ENCODE data around the gene GRWD1.

GRWD1 gene

DNA sequence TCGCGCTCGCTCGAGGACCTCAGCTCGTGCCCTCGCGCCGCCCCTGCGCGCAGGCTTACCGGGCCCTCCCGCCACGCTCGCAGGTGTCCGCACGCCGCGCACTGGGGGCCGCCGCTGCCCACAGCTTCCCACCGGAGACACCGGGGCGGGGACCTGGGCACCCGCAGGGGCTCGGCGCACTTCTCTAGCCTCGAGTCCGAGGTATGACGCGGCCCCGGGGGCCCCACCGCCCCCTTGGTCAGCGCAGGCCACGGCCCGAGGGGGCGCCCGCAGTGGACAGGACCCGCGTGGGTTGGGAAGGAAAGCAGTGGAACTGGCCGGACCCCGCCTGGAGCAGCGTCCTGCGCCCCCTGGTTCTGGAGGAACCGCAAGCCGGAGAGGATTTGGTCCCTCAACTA is 2.1 kb upstream of the GRWD1 start:
- H3K9me3 Mint-ChIP-seq, result no peaks in the 10 kb centered on the region
- DNase-seq (ENCODE audit: low spot score in 2 of 2) (no peak), ATAC-seq (ENCODE audit: low read depth) (no peak)
- peaks cover 11% of the 10 kb centered on the region for H3K36me3 Mint-ChIP-seq
- no peak overlapping the region for H3K27ac Mint-ChIP-seq
- H3K27me3 Mint-ChIP-seq, result peaks cover 15% of the 10 kb centered on the region
- H3K4me1 Mint-ChIP-seq, result peaks cover 25% of the 10 kb centered on the region
- H3K4me3 Mint-ChIP-seq, result no peak overlapping the region

DNA sequence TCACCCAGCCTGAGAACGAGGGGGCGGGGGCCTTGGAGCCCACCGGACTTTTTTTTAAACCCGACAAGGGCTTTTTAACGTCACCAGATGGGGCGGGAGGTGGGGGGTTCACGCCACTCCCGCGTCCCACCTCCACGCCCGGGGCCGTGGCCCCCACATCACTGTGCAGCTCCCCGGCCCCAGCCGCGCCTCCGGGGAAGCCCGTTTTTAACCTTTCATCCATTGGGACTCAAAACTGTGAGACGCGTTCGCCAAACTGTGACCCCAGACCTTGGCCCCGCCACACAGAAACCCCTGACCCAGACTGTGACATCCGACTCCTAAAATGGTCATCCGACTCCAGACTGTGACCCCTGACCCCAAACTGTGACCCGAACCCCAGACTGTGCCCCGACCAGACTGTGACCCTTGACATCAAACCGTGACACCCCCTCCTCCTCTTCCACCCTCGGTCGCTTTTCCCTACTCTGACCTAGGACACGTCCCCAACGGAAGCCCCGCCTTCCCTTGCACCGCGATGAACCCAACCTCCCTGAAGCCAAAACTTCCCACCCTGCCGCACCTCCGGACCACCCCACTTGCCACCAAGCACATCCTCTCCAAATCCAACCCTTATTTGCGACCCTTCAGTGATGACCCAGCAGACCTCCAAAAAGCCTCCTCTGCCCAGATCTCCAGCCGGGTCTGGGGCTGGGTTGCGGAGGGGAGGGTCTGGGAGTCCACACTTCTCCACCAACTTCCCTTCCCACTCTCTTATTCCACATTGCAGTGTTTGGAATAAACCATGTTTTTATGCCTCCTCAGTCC is 1.5 kb upstream of the GRWD1 start:
- DNase-seq (ENCODE audit: low spot score in 2 of 2) (no peak), ATAC-seq (ENCODE audit: low read depth) (no peak)
- Mint-ChIP-seq H3K36me3 (peaks cover 15% of the 10 kb centered on the region), H3K27ac (peak overlapping the region; percentile 96), H3K27me3 (peaks cover 15% of the 10 kb centered on the region), H3K4me3 (peak overlapping the region; percentile 91), H3K4me1 (peaks cover 27% of the 10 kb centered on the region), H3K9me3 (no peaks in the 10 kb centered on the region)

DNA sequence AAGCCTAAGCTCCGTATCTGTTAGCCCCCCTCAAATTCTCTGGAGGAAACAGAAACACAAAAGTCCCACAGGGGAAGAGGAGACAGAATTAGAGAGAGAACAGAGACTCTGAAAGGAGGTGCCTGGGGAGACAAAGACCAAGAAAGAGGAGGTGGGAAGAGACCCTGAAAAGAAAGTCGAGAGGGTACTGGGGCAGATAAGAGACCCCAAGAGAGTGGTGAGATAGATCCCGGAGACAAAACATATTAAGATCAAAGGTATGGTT is 915 bp upstream of the GRWD1 start:
- Mint-ChIP-seq H3K27me3 (peaks cover 15% of the 10 kb centered on the region), H3K4me3 (peak overlapping the region; percentile 91), H3K36me3 (peaks cover 15% of the 10 kb centered on the region), H3K4me1 (peaks cover 27% of the 10 kb centered on the region), H3K27ac (peak overlapping the region; percentile 96), H3K9me3 (no peaks in the 10 kb centered on the region)
- DNase-seq (ENCODE audit: low spot score in 2 of 2), result no peak
- ATAC-seq (ENCODE audit: low read depth), result no peak

DNA sequence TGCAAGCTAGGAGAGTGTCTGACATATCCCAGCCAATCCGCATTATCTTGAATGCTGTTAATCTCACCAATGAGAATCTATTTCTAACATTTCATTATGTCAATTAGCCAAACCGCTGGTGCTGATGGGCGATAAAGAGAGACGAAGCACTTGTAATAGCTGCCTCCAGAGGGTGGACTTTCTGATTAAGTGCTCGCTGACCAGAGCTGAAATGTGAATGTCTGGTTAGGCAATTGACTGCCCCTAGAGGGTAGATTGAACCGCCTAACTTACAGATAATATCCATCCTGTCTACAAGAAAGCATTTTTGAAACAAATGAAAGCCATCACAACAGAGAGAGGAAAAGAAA is 552 bp upstream of the GRWD1 start:
- ATAC-seq (ENCODE audit: low read depth), result peak; percentile 33
- peak overlapping the region; percentile 96 for H3K27ac Mint-ChIP-seq
- H3K27me3 Mint-ChIP-seq, result peaks cover 15% of the 10 kb centered on the region
- no peak for DNase-seq (ENCODE audit: low spot score in 2 of 2)
- no peaks in the 10 kb centered on the region for H3K9me3 Mint-ChIP-seq
- H3K4me1 Mint-ChIP-seq, result peaks cover 27% of the 10 kb centered on the region
- H3K36me3 Mint-ChIP-seq, result peaks cover 15% of the 10 kb centered on the region
- peak overlapping the region; percentile 91 for H3K4me3 Mint-ChIP-seq

DNA sequence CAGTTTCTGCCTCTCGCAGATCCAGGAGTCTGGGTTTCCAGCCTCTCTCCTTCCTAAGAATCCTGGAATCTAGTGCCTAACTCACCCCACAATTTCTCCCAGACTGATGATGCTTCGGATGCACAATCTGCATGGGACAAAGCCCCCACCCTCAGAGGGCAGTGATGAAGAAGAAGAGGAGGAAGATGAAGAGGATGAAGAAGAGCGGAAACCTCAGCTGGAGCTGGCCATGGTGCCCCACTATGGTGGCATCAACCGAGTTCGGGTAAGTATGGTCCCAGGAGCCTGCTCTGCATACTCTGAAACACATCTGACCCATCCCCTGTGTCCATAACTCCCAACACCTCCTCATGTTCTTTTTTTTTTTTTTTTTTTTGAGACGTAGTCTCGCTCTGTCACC is 796 bp downstream of the GRWD1 start:
- H3K4me1 Mint-ChIP-seq, result peaks cover 27% of the 10 kb centered on the region
- no peaks in the 10 kb centered on the region for H3K9me3 Mint-ChIP-seq
- peak overlapping the region; percentile 96 for H3K27ac Mint-ChIP-seq
- DNase-seq (ENCODE audit: low spot score in 2 of 2) (no peak), ATAC-seq (ENCODE audit: low read depth) (no peak)
- H3K4me3 Mint-ChIP-seq, result peak overlapping the region; percentile 91
- peaks cover 17% of the 10 kb centered on the region for H3K36me3 Mint-ChIP-seq
- H3K27me3 Mint-ChIP-seq, result peaks cover 15% of the 10 kb centered on the region

DNA sequence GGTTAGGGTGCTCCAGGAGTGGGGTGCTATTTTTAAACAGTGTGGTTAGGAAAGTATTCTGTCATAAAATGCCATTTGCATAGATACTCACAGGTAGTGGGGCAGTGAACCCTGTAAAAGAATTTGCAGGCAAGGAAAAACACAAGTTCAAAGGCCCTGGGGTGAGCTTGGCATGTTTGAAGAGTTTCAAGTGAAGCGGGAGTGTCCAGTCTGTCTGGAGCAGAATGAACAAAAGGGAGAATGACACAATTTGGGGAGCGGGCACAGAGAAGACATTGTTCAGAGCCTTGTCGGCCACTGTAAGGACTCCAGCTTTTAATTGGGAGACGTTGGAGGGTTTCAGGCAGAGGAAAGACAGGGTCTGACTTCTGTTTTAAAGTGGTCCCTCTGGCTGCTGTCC is 2.8 kb downstream of the GRWD1 start:
- Mint-ChIP-seq H3K36me3 (peaks cover 17% of the 10 kb centered on the region), H3K27ac (no peak overlapping the region), H3K4me3 (no peak overlapping the region)

DNA sequence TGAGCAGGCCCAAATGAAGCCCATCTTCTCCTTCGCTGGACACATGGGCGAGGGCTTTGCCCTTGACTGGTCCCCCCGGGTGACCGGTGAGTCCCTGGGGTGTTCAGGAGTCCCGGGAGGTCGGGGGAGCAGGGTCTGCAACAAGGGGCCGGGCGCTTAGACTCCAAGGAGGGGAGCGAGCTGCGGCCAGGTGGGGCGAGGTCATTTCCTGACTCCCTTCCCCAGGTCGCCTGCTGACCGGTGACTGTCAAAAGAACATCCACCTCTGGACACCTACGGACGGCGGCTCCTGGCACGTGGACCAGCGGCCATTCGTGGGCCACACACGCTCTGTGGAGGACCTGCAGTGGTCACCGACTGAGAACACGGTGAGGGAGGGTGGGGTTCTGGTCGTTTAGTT is 4.7 kb downstream of the GRWD1 start:
- no peak for ATAC-seq (ENCODE audit: low read depth)
- Mint-ChIP-seq H3K36me3 (peaks cover 29% of the 10 kb centered on the region), H3K4me1 (peaks cover 19% of the 10 kb centered on the region), H3K4me3 (no peak overlapping the region), H3K27ac (no peak overlapping the region), H3K9me3 (no peaks in the 10 kb centered on the region), H3K27me3 (no peaks in the 10 kb centered on the region)
- DNase-seq (ENCODE audit: low spot score in 2 of 2), result no peak

More for the DNA sequence above, 2.8 kb downstream of the GRWD1 start:
- Mint-ChIP-seq H3K4me1 (peaks cover 25% of the 10 kb centered on the region), H3K9me3 (no peaks in the 10 kb centered on the region), H3K27me3 (peaks cover 7% of the 10 kb centered on the region)
- DNase-seq (ENCODE audit: low spot score in 2 of 2) (no peak), ATAC-seq (ENCODE audit: low read depth) (no peak)

DNA sequence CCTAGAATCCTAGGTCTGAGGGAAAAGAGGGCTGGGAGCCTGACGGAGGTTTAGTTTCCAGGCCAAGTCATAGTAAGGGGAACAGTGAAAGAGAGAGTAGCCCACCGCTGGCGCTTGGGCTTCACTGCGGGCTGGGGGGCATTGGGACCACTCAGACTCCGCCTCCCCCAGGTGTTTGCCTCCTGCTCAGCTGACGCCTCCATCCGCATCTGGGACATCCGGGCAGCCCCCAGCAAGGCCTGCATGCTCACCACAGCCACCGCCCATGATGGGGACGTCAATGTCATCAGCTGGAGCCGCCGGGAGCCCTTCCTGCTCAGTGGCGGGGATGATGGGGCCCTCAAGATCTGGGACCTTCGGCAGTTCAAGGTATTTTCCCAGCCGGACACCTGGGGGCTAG is 5.1 kb downstream of the GRWD1 start:
- peaks cover 17% of the 10 kb centered on the region for H3K4me1 Mint-ChIP-seq
- no peak overlapping the region for H3K27ac Mint-ChIP-seq
- H3K36me3 Mint-ChIP-seq, result peaks cover 29% of the 10 kb centered on the region
- no peaks in the 10 kb centered on the region for H3K9me3 Mint-ChIP-seq
- no peak overlapping the region for H3K4me3 Mint-ChIP-seq
- H3K27me3 Mint-ChIP-seq, result no peaks in the 10 kb centered on the region
- DNase-seq (ENCODE audit: low spot score in 2 of 2) (no peak), ATAC-seq (ENCODE audit: low read depth) (no peak)

DNA sequence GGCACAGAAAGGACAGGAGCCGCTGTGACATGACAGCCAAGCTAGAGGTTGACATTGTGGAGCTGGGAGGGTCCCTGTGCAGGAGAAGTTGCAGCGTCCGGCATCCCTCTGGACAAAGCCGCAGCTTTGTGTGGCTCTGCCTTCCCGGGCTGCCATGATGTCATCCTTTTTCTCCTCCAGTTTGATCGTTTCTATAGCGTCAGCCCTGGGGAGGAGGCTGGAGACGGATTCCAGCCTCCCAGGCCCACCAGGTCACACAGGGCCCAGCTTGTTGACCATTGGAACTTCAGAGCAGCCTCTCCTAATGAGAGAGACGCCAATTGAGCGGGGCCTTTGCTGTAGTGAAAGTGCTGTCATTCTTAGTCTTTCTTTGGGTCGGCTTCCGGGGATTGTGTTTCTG is 5.8 kb downstream of the GRWD1 start:
- no peak overlapping the region for H3K27ac Mint-ChIP-seq
- H3K36me3 Mint-ChIP-seq, result peaks cover 29% of the 10 kb centered on the region
- no peak for ATAC-seq (ENCODE audit: low read depth)
- peaks cover 16% of the 10 kb centered on the region for H3K4me1 Mint-ChIP-seq
- no peak for DNase-seq (ENCODE audit: low spot score in 2 of 2)
- no peaks in the 10 kb centered on the region for H3K9me3 Mint-ChIP-seq
- H3K27me3 Mint-ChIP-seq, result no peaks in the 10 kb centered on the region
- no peak overlapping the region for H3K4me3 Mint-ChIP-seq

DNA sequence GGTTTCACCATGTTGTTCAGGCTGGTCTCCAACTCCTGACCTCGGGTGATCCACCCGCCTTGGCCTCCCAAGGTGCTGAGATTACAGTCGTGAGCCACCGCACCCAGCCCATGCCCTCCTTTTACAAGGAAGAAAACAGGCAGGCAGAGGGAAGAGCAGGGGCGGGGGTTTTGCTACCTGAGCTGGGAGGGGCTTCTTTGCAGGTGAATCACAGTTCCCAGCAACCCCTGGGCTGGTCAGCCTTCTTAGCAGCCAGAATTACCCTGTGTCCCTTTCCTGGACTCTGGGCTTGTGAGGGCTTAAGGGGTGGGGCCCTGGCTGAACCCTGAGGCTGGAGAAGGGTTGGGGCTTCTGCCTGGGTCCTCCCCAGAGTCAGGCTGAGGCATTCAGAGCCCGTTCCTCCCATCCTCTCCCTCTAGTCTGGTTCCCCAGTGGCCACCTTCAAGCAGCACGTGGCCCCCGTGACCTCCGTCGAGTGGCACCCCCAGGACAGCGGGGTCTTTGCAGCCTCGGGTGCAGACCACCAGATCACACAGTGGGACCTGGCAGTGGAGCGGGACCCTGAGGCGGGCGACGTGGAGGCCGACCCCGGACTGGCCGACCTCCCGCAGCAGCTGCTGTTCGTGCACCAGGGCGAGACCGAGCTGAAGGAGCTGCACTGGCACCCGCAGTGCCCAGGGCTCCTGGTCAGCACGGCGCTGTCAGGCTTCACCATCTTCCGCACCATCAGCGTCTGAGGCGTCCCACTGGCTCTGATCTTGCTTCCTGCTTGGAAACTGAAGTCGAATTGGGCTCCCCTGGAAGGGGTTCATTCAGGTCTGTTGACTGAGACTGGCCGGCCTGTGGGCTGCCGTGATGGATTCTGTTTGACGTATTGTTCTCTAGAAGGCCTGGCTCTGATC is 6.8 kb downstream of the GRWD1 start:
- Mint-ChIP-seq H3K36me3 (peaks cover 31% of the 10 kb centered on the region), H3K27ac (no peak overlapping the region), H3K4me1 (peaks cover 16% of the 10 kb centered on the region), H3K4me3 (no peak overlapping the region), H3K9me3 (no peaks in the 10 kb centered on the region), H3K27me3 (no peaks in the 10 kb centered on the region)
- DNase-seq (ENCODE audit: low spot score in 2 of 2) (no peak), ATAC-seq (ENCODE audit: low read depth) (no peak)

DNA sequence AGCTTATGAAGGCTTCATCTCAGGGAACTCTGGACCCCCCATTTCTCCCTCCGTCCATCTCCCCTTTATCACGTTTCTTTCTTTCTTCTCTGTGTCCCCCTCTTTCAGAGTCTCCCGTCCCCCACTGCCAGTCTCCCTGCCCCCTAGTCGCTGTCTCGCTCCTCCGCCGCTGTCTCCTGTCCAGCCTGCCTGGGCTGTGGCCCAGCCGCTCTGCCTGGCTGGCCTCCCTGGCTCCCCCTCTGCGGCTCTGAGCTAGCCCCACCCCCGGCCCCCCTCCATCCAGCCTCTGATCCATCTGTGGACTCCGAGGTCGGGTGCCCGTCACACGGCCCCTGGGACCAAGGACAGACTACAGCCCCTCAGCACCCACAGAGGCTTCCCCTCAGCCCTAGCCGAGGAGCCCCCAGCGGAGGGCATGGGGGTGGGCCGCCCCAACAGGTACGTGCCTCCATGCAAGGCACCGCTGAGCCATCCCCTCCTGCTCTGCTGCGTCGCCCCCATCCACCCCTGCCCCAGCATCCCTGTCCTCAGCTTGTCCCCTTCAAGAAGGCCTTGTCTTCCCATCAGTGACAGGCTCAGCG is 8.5 kb downstream of the GRWD1 start:
- DNase-seq (ENCODE audit: low spot score in 2 of 2) (no peak), ATAC-seq (ENCODE audit: low read depth) (no peak)
- Mint-ChIP-seq H3K9me3 (no peaks in the 10 kb centered on the region), H3K4me1 (peaks cover 9% of the 10 kb centered on the region), H3K27me3 (no peaks in the 10 kb centered on the region), H3K36me3 (peaks cover 20% of the 10 kb centered on the region), H3K4me3 (no peak overlapping the region), H3K27ac (peak overlapping the region; percentile 33)

DNA sequence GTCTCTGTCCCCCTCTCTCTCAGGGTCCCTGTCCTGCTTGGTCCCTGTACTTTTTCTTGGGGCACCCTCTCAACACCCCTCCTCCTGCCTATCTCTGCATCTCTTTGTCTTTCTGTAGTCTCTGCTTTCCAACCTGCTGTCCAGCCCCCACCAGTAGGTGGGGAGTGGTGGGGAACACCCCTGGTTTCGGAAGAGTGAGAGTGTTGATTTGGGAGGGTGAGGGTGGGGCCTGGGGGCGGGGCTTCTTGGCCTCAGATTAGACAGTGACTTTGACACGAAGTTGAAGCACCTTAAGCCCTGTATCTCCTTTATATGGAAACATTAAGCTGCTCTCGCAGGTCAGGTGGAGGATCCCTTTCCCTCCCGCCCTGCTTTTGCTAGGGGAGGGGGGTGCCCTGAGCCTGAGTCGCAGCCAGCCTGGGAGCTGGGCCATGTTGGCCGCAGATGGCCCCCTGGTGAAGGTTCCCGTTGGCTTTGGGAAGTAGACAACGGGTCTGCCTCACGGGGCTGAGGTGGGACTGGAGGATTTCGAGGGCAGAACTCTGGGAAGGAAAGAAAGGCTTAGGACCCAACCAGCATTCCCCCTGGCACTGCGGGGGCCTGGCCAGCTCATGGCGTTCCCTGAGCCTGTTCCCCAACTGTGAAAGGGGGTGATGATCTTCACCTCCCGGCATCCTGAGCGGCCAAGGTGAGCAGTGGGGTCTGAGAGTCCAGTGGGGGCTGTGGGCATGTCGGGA is 9.6 kb downstream of the GRWD1 start, which contains the start of gene KCNJ14:
Gene KCNJ14 (plus strand): TSS at position 404 of the 737 bp plus-strand sequence. CDS start 6,151 bp downstream, outside the sequence.
- no peak for ATAC-seq (ENCODE audit: low read depth)
- Mint-ChIP-seq H3K4me3 (no peak within 1 kb of the TSS), H3K27me3 (no peaks in the 10 kb centered on the region), H3K4me1 (peaks cover 9% of the 10 kb centered on the region), H3K27ac (peak within 1 kb of the TSS; percentile 33), H3K9me3 (no peaks in the 10 kb centered on the region), H3K36me3 (peaks cover 20% of the 10 kb centered on the region)
- DNase-seq (ENCODE audit: low spot score in 2 of 2), result no peak

DNA sequence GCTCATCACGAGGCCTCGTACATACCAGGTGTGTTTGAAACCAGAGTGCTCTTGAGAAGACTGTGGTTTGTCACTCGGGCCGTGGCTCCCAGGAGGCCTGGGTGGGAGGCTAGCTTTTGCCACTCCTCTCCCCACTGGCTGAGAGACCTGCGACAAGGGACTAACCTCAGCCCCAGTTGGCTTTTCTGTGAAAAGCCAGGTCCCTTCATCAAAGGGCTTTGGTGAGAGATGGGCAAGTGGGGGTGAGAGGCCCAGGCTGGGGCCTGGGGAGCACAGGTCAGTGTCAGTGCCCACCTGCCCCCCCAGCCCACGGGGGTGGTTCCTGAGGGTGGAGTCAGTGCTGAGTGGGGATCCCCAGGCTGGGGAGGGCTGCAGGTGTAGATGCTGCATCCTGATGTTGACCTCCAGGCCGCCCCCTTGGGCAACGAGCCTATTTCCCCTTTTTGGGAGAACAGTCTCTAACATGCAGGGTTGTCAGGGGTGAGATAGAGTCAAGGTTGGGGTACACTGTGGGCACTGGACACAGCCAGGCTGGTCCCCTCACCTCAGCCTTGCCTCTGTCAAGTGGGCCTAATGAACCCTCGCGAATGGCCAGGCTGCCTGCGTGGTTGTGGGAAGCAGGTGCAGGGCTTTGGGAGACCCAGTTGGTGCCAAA is 10.3 kb downstream of the GRWD1 start:
- Mint-ChIP-seq H3K27me3 (no peaks in the 10 kb centered on the region), H3K9me3 (no peaks in the 10 kb centered on the region), H3K4me3 (no peak overlapping the region), H3K36me3 (peaks cover 20% of the 10 kb centered on the region), H3K4me1 (peaks cover 9% of the 10 kb centered on the region), H3K27ac (no peak overlapping the region)
- no peak for DNase-seq (ENCODE audit: low spot score in 2 of 2)
- ATAC-seq (ENCODE audit: low read depth), result no peak
